Activated naive CD4-positive, alpha-beta T cell treated with anti-CD3 and anti-CD28 coated beads, Interleukin-2, amount 10 ng/mL, durations not matched to agents 7 days and 5 days (primary cell): ENCODE measurements around the gene RAD51D.

Experiments used
- CTCF ChIA-PET: fragments of 350-600 bp; sonication (Branson Sonifier 250); formaldehyde crosslinking; loops from one replicate; lab custom pipeline; 2021; ENCODE audit warnings: antibody characterized with exemption; lab: Charles Lee
- DNase-seq: peaks from one replicate; pipeline ENCODE4 v3.0.0-alpha.2; 2020
- H3K27ac Mint-ChIP-seq: one replicate; pipeline ENCODE4 v1.8.0; 2021; ENCODE audit warnings: mild to moderate bottlenecking, moderate library complexity, mixed read lengths
- H3K27me3 Mint-ChIP-seq: one replicate; pipeline ENCODE4 v1.8.0; 2021; ENCODE audit warnings: mild to moderate bottlenecking, mixed read lengths
- H3K36me3 Mint-ChIP-seq: one replicate; pipeline ENCODE4 v1.8.0; 2021; ENCODE audit warnings: mixed read lengths
- H3K4me1 Mint-ChIP-seq: one replicate; pipeline ENCODE4 v1.8.0; 2021; ENCODE audit warnings: mixed read lengths
- H3K4me3 Mint-ChIP-seq: one replicate; pipeline ENCODE4 v1.8.0; 2021; ENCODE audit warnings: mild to moderate bottlenecking, moderate library complexity, mixed read lengths
- H3K9me3 Mint-ChIP-seq: one replicate; pipeline ENCODE4 v1.8.0; 2021; ENCODE audit warnings: mixed read lengths

Gene RAD51D

DNA sequence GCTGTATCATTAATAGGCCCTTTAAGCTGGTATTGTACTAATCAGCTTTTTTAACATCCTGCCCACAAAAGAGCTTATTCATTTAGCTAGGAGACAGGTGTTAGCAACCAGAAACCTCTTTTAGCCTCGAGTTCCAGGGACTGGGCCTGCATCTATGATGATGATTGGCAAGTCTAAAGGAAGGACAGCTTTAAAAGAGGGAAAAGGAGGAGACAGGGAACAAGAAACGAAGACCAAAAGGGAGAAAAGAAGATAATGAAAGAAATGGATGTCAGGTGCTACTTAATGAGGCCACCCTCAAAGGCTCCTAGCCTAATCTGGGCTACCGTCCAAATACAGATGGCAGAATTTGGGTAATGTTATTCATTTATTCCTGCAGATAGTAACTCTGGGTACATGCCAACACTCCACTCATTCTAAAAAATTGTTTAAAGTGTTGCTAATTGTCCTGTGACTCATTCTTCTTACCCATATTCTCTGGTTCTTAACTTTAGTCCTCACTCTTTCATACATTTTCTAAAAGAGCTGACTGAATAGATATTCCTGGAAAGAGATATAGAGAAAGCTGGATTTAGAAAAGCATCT lies 37.5 kb downstream of the RAD51D start:
- Mint-ChIP-seq H3K4me1 (peaks cover 71% of the 10 kb centered on the region), H3K9me3 (no peaks in the 10 kb centered on the region), H3K4me3 (no peak overlapping the region), H3K27me3 (no peaks in the 10 kb centered on the region), H3K36me3 (peaks cover 2% of the 10 kb centered on the region), H3K27ac (peak overlapping the region; percentile 64)
- no peak for DNase-seq
- CTCF ChIA-PET = interaction anchor here (0.9 to 1.4 kb wide), 4 partner anchors 8 to 84 kb away, joined by 3 to 4 read pairs (median 4); partner anchors contain the start of gene RAD51D

DNA sequence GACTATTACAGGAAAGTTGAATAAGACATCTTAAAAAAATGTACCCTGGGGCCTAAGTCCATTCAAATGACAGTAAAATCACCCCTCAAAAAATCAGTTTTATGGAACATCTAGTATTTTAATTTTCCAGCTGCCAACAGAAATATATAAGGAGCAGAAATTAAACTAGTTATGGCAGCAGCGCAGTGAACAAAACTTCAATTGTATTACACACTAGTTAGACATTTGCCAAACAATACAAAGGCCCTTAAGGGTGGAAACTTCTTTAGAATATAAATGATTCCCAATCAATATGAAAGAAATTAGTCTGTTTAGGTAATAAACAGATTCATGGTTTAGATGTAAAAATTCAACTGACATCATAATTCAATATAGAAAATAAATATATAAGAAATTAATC lies 38.0 kb downstream of the RAD51D start:
- H3K27me3 Mint-ChIP-seq = no peaks in the 10 kb centered on the region
- H3K27ac Mint-ChIP-seq = no peak overlapping the region
- CTCF ChIA-PET = no interaction called here
- no peaks in the 10 kb centered on the region for H3K9me3 Mint-ChIP-seq
- no peak for DNase-seq
- H3K36me3 Mint-ChIP-seq = peaks cover 2% of the 10 kb centered on the region
- H3K4me3 Mint-ChIP-seq = no peak overlapping the region
- H3K4me1 Mint-ChIP-seq = peaks cover 68% of the 10 kb centered on the region

DNA sequence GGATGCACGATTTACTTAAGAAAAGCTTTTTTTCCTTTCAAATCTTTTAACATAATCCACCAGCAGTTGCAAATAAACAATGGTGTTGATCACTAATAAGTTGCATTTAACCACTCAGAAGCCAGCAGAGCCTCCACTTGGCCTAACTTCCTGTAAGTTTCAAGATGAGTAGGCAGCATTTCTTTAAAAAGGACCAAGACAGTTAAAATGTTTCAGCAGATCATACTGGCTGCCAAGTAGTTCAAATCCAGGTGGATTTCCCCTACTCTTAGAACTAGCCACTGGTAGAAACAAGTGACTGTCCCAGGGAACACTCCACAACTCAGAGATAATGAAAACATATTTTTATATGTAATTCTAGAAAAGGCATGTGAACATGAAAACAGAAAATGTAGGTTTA lies 39.1 kb downstream of the RAD51D start:
- Mint-ChIP-seq H3K27me3 (no peaks in the 10 kb centered on the region), H3K4me3 (no peak overlapping the region), H3K36me3 (peaks cover 4% of the 10 kb centered on the region), H3K9me3 (no peaks in the 10 kb centered on the region), H3K27ac (peak overlapping the region; percentile 68), H3K4me1 (peaks cover 60% of the 10 kb centered on the region)
- no peak for DNase-seq
- CTCF ChIA-PET = interaction anchor here (1.0 to 1.7 kb wide), 6 partner anchors 9 to 58 kb away, joined by 3 to 7 read pairs (median 4); no protein-coding TSS in a partner anchor

DNA sequence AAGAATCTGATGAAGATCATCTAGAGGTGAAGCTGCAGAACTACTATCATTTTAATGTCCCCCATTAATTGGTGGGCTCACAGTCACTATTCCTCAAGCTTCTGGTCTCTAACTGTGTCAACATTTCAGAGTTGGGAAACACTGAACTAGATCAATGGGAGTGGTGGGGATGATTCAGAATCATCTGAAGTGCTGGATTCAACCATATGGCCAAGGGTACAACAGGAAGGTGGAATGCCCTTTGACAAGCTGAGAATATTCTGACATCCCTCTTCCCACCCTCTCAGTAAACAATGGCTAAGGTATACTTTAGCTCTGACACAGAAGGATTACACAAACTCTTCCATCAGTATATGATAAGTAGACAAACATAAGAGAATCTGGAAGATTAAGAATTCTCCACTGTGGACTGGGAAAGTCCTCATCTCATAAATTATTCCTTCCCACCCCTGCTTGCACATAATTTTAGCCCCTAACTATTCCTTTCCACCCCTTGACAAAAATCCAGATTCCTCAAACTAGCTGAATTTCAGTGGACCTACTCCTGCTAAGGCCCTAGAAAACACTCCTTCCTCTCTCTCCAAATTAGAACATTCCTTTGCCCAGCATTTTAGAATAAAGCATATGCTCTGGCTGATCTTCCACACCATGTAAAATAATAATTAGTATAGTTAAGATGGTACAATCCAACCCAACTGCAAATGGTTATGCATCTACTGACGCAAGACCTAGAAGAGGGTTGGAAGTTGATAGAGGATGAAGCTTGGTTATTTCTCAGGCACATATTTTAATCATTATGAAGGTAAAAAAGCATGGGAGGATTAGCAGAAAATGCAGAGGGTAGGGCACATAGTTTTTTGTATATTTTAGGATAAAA lies 39.9 kb downstream of the RAD51D start:
- no peak overlapping the region for H3K4me3 Mint-ChIP-seq
- CTCF ChIA-PET = interaction anchor here (1.0 to 1.7 kb wide), 5 partner anchors 10 to 57 kb away, joined by 3 to 7 read pairs (median 3); no protein-coding TSS in a partner anchor
- H3K4me1 Mint-ChIP-seq = peaks cover 61% of the 10 kb centered on the region
- H3K36me3 Mint-ChIP-seq = peaks cover 2% of the 10 kb centered on the region
- H3K27me3 Mint-ChIP-seq = no peaks in the 10 kb centered on the region
- no peaks in the 10 kb centered on the region for H3K9me3 Mint-ChIP-seq
- no peak for DNase-seq
- H3K27ac Mint-ChIP-seq = peak overlapping the region; percentile 68

DNA sequence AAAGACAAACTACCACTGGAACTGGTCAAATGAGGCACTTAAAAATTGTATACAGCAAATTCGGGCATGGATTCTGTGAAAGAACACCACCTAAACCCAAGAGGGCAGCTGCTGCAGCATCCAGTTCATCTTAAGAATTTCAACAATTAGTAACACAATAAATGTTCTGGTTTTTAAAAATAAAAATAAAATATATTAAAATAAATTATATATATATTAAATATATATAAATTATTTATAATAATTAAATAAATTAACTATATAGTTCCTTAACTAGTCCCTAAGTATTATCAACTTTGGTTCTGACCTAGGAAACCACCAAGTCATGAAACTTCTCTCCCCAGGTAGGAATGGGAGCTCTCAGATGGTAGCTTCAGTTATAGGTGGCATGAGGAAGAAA lies 42.8 kb downstream of the RAD51D start:
- Mint-ChIP-seq H3K36me3 (peaks cover 5% of the 10 kb centered on the region), H3K9me3 (no peaks in the 10 kb centered on the region), H3K4me1 (peaks cover 75% of the 10 kb centered on the region), H3K27me3 (no peaks in the 10 kb centered on the region), H3K4me3 (no peak overlapping the region), H3K27ac (no peak overlapping the region)
- CTCF ChIA-PET = interaction anchor here (1.0 to 1.1 kb wide), 2 partner anchors 9 to 13 kb away, joined by 3 to 7 read pairs; partner anchors contain the start of gene RFFL
- no peak for DNase-seq

DNA sequence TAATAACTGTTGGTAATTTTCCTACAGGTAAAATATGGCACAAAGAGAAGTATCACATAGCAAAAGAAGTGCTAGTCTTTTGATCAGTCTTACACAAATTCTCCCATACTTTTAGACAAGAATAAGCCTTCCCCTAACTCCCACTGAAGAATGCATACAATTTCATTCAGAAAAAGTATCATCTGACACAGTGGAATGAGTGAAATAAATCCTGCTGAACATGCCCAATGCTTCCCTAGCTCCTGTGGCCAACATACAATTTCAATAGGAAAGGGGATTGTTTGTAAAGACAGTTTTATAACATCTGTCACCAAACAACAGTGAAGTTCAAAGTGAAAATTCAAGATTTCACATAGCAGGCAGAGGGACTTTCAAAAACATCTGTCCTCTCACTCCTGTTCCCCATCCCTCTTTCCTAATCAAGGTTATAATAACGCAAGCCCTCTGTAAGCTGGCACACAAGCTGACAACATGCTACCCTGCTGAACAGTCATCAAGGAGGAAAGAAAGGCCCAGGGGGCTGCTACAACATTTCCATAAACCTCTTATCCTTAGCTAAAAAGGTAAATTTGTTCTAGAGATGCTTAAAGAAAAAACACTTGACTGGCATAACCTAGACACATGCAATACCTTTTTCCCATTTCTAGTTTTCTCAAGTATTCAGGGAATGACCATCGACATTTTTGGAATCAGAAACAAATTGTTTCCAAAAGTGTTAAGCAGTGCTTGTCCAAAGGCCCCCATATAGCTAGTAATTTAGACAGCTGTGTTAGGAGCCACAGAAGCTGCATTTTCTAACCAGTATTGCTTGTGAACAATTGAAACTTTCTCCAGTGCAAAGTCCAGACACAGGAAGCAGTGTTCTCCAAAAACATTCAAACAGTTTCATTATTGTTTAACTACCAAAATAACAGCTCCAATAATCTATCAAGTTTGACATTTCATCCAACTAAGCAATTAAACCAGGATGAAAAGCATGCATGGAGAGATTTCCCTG lies 44.7 kb downstream of the RAD51D start:
- DNase-seq = no peak
- H3K27ac Mint-ChIP-seq = peak overlapping the region; percentile 69
- H3K9me3 Mint-ChIP-seq = no peaks in the 10 kb centered on the region
- no peaks in the 10 kb centered on the region for H3K27me3 Mint-ChIP-seq
- peaks cover 61% of the 10 kb centered on the region for H3K4me1 Mint-ChIP-seq
- no peak overlapping the region for H3K4me3 Mint-ChIP-seq
- H3K36me3 Mint-ChIP-seq = peaks cover 13% of the 10 kb centered on the region
- CTCF ChIA-PET = interaction anchor here (0.8 to 1.7 kb wide), 3 partner anchors 11 to 15 kb away, joined by 3 to 8 read pairs (median 3); no protein-coding TSS in a partner anchor

DNA sequence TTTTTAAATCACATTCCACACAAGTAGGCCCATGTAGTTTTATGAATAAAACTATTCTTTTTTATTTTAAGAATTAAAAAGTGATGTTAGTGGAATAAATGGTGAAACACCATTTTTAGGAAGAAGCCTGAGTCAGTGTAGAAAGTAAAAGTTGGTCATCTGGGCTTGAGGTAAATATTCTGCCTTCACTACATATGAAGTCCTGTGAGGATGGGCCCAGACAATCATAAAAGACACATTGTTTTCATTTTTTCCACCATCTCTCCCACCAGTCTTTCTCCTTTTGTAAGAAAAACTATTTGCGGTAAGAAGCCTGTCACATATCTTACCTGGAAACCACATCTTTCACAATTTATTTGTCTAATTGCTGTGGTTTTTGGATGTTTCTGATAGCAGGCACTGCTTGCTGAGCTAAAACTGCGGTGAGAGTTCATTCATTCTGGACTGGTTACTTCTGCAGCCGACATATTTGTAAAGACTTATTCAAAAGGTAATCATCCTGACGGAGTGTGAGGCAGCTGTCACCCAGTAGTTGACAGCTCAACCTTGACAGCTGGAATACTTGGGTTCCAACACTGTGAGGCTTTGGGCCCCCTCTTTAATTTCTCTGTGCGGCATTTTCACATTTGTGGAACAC lies 45.6 kb downstream of the RAD51D start:
- H3K27me3 Mint-ChIP-seq = no peaks in the 10 kb centered on the region
- H3K27ac Mint-ChIP-seq = peak overlapping the region; percentile 82
- DNase-seq = no peak
- no peaks in the 10 kb centered on the region for H3K9me3 Mint-ChIP-seq
- peaks cover 57% of the 10 kb centered on the region for H3K4me1 Mint-ChIP-seq
- CTCF ChIA-PET = interaction anchor here (0.7 to 1.7 kb wide), 3 partner anchors 9 to 16 kb away, joined by 3 to 8 read pairs (median 3); no protein-coding TSS in a partner anchor
- H3K4me3 Mint-ChIP-seq = peak overlapping the region; percentile 1
- H3K36me3 Mint-ChIP-seq = peaks cover 15% of the 10 kb centered on the region

DNA sequence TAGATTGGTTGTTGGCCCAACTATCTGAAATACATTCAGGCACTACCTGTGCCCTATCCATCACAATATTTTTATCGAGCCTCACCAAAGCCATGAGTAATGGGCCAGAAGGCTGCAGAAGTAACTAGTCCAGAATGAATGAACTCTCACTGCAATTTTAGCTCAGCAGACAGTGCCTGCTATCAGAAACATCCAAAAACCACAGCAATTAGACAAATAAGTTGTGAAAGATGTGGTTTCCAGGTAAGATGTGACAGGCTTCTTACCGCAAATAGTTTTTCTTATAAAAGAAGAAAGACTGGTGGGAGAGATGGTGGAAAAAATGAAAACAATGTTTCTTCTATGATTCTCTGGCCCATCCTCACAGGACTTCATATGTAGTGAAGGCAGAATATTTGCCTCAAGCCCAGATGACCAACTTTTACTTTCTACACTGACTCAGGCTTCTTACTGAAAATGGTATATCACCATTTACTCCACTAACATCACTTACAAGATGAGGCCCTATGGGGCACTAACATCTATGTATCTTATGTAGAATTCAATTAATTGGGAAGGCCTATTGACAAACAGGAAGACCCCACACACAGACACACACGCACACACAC lies 46.4 kb downstream of the RAD51D start:
- no peak for DNase-seq
- peaks cover 21% of the 10 kb centered on the region for H3K36me3 Mint-ChIP-seq
- H3K27ac Mint-ChIP-seq = peak overlapping the region; percentile 82
- H3K27me3 Mint-ChIP-seq = no peaks in the 10 kb centered on the region
- H3K4me3 Mint-ChIP-seq = peak overlapping the region; percentile 17
- no peaks in the 10 kb centered on the region for H3K9me3 Mint-ChIP-seq
- H3K4me1 Mint-ChIP-seq = peaks cover 63% of the 10 kb centered on the region
- CTCF ChIA-PET = interaction anchor here (1.4 kb wide), 1 partner anchor 13 kb away, joined by 3 read pairs; no protein-coding TSS in a partner anchor

DNA sequence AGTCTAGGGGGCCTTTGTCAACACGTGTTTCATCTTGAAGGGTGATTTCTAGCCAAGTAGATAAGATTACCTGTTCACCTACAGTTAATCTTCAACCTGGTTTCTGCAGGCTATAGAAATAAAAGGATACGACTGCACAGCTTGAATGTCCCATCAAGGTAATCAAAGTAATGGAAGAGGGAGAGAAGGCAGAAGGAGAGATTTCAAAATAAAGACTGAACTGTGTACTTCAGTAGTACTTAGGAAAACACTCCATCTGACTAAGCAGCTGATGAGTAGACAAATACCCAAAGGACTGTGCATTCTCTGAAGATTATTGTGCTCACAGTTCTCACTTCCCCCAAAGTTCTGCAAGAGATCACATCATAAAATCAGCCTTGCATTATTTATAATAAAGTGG lies 50.3 kb downstream of the RAD51D start:
- no peak overlapping the region for H3K27ac Mint-ChIP-seq

DNA sequence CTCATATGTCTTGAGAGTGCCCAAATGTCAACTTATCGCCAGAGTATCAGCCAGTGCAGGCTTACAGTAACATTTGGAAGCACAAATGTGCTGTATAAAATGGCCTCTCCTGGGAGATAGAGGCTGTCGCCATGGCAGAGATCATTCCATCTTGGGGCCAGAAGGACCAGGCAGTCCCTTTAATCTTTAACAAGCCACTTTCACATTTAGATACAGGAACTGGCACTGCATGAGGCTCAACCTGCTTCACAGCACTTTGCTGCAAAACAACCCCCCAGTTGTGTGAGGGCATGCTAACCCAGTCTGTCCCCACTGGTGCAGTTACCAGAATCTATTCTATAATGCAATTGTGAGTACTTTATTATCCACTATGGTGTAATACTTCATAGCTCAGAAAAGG lies 51.4 kb downstream of the RAD51D start:
- Mint-ChIP-seq H3K4me3 (no peak overlapping the region), H3K36me3 (peaks cover 25% of the 10 kb centered on the region), H3K9me3 (no peaks in the 10 kb centered on the region), H3K27ac (no peak overlapping the region), H3K27me3 (no peaks in the 10 kb centered on the region), H3K4me1 (peaks cover 66% of the 10 kb centered on the region)
- CTCF ChIA-PET = interaction anchor here (1.3 kb wide), 2 partner anchors 9 to 70 kb away, joined by 3 read pairs; no protein-coding TSS in a partner anchor
- no peak for DNase-seq

More for the DNA sequence above, 50.3 kb downstream of the RAD51D start:
- Mint-ChIP-seq H3K36me3 (peaks cover 23% of the 10 kb centered on the region), H3K27me3 (no peaks in the 10 kb centered on the region), H3K4me3 (no peak overlapping the region), H3K4me1 (peaks cover 67% of the 10 kb centered on the region), H3K9me3 (no peaks in the 10 kb centered on the region)
- CTCF ChIA-PET = no interaction called here
- no peak for DNase-seq

DNA sequence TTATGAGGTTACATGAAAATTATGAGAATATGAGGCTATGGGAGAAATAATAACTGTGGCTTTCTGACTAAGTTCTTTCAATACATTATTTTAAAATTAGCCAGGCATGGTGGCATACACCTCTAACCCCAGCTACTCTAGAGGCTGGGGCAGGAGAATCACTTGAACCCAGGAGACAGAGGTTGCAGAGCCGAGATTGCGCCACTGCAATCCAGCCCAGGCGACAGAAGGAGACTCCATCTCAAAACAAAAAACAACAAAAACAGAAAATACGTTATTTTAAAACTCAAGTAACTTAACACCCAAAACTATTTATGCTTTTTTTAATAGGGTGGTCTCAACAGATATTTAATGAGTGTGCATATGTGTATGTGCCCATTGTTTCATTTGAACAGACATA lies 53.8 kb downstream of the RAD51D start:
- no peak overlapping the region for H3K4me3 Mint-ChIP-seq
- CTCF ChIA-PET = interaction anchor here (1.3 to 1.8 kb wide), 2 partner anchors 14 to 21 kb away, joined by 3 to 5 read pairs; no protein-coding TSS in a partner anchor
- H3K4me1 Mint-ChIP-seq = peaks cover 64% of the 10 kb centered on the region
- no peak for DNase-seq
- no peak overlapping the region for H3K27ac Mint-ChIP-seq
- peaks cover 21% of the 10 kb centered on the region for H3K36me3 Mint-ChIP-seq
- no peaks in the 10 kb centered on the region for H3K27me3 Mint-ChIP-seq
- no peaks in the 10 kb centered on the region for H3K9me3 Mint-ChIP-seq

DNA sequence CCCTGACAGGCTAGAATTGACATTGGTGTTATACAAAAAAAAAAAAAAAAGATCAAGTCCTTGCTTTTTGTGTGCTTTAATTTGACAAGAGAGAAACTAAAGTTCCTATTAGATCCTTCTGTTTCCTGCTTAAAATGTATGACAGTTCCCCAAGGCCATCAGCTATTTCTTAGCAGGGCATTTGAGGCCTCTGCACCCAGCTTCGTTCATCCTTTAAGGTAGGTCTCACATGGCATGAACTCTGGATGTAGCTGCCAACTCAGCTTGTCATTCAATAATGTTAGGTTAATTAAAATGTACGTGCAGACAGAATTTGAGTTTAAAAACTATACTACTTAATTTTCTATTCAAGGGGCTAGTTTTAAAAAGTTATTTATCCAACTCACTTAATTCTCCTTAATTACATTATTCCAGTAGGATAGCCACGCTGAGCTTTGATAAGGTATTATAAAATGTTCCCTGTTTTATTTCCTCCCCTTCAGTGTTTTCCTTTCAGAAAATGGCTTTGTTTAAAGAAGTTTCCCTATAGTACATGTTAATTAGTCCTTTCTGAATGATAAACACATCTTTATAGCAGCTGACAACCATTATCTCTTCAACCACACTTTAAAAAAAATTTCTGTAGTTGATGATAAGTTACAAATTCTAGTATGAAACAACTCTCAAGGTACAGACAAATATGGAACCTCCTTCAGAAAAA lies 55.0 kb downstream of the RAD51D start:
- CTCF ChIA-PET = interaction anchor here (0.9 to 2.7 kb wide), 11 partner anchors 13 to 65 kb away, joined by 3 to 20 read pairs (median 4); no protein-coding TSS in a partner anchor
- Mint-ChIP-seq H3K27me3 (no peaks in the 10 kb centered on the region), H3K4me3 (no peak overlapping the region), H3K4me1 (peaks cover 66% of the 10 kb centered on the region), H3K9me3 (no peaks in the 10 kb centered on the region), H3K27ac (peak overlapping the region; percentile 92), H3K36me3 (peaks cover 28% of the 10 kb centered on the region)
- DNase-seq = no peak
